ENCODE results near the gene DCAF7. TPM values are rescaled to one million over a fixed set of nuclear protein-coding genes. Genes with fewer than 3 reads are reported as not detected.

Gene DCAF7
- polyA plus RNA-seq, 2 donors, result 9.1 to 16.0 TPM

DNA sequence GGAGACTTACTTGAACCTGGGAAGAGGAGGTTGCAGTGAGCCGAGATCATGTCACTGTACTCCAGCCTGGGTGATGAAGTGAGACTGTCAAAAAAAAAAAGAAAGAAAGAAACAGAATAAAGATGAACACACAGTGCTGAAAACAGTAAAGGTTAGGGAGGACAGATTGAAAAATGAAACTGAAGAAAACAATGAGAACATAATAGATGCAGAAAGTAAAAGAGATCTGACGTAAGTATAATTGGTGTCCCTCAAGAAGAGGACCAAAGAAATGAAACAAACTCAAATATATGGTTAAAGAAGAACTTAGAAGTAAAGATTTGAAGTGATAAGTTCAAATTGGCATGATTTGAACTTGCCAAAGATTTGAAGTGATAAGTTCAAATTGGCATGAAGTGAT lies 7.1 kb downstream of the DCAF7 start:
- Histone ChIP-seq H3K4me3 (ENCODE audit: low read depth in 1 of 2, low read length in 2 of 2) (no peak overlapping the region), H3K27ac (ENCODE audit: low read depth in 2 of 2, low read length in 1 of 2) (no peak overlapping the region), H3K4me1 (ENCODE audit: control insufficient read depth in 2 of 2, insufficient read depth in 2 of 2, low read length in 1 of 2) (peaks cover 0 to 2% of the 10 kb centered on the region in 2 donors), H3K36me3 (ENCODE audit: control insufficient read depth in 2 of 2, insufficient read depth in 2 of 2, low read length in 1 of 2) (no peaks in the 10 kb centered on the region), H3K9me3 (ENCODE audit: control insufficient read depth in 2 of 2, insufficient read depth in 1 of 2, low read depth in 1 of 2, low read length in 1 of 2) (no peaks in the 10 kb centered on the region), H3K27me3 (ENCODE audit: control insufficient read depth in 1 of 2, insufficient read depth in 2 of 2, low read length in 2 of 2) (no peaks in the 10 kb centered on the region)
- WGBS, 2 donors, result 95% methylated on average over 2 of the region's 2 CpGs

- H3K27me3 ChIP-seq (ENCODE audit: control insufficient read depth in 1 of 2, insufficient read depth in 2 of 2, low read length in 2 of 2), result no peaks in the 10 kb centered on the region
- no peaks in the 10 kb centered on the region for H3K36me3 ChIP-seq (ENCODE audit: control insufficient read depth in 2 of 2, insufficient read depth in 2 of 2, low read length in 1 of 2)
- no peak overlapping the region for H3K4me3 ChIP-seq (ENCODE audit: low read depth in 1 of 2, low read length in 2 of 2)
- H3K4me1 ChIP-seq (ENCODE audit: control insufficient read depth in 2 of 2, insufficient read depth in 2 of 2, low read length in 1 of 2), result no peaks in the 10 kb centered on the region
- H3K27ac ChIP-seq (ENCODE audit: low read depth in 2 of 2, low read length in 1 of 2), result no peak overlapping the region
- 95 to 96% methylated on average over 3 of the region's 3 CpGs for WGBS, 2 donors
- no peaks in the 10 kb centered on the region for H3K9me3 ChIP-seq (ENCODE audit: control insufficient read depth in 2 of 2, insufficient read depth in 1 of 2, low read depth in 1 of 2, low read length in 1 of 2)
Measured at GRCh38 chr17:63558441-63558840, 8.2 kb downstream of the DCAF7 start.

GRCh38 chr17:63561819-63562218 lies 11.5 kb downstream of the DCAF7 start:
- no peak overlapping the region for H3K27ac ChIP-seq (ENCODE audit: low read depth in 2 of 2, low read length in 1 of 2)
- H3K27me3 ChIP-seq (ENCODE audit: control insufficient read depth in 1 of 2, insufficient read depth in 2 of 2, low read length in 2 of 2), result no peaks in the 10 kb centered on the region
- H3K4me3 ChIP-seq (ENCODE audit: low read depth in 1 of 2, low read length in 2 of 2), result no peak overlapping the region
- H3K4me1 ChIP-seq (ENCODE audit: control insufficient read depth in 2 of 2, insufficient read depth in 2 of 2, low read length in 1 of 2), result no peaks in the 10 kb centered on the region
- H3K9me3 ChIP-seq (ENCODE audit: control insufficient read depth in 2 of 2, insufficient read depth in 1 of 2, low read depth in 1 of 2, low read length in 1 of 2), result no peaks in the 10 kb centered on the region
- no peaks in the 10 kb centered on the region for H3K36me3 ChIP-seq (ENCODE audit: control insufficient read depth in 2 of 2, insufficient read depth in 2 of 2, low read length in 1 of 2)

DNA sequence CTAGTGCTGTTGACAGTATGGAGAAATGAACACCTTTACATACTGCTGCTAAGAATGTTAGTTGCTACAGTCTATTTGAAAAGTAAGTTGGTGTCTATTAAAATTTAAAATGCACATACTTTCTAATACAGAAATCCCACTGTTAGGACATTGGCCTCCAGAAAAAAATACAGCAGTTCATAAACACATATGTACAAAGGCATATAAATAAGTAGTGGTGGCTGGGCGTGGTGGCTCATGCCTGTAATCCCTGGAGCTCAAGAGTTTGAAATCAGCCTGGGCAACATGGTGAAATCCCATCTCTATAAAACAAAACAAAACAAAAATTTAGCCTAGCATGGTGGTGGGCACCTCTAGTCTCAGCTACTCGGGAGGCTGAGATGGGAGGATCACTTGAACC lies 13.1 kb downstream of the DCAF7 start:
- Histone ChIP-seq H3K36me3 (ENCODE audit: control insufficient read depth in 2 of 2, insufficient read depth in 2 of 2, low read length in 1 of 2) (no peaks in the 10 kb centered on the region), H3K9me3 (ENCODE audit: control insufficient read depth in 2 of 2, insufficient read depth in 1 of 2, low read depth in 1 of 2, low read length in 1 of 2) (no peaks in the 10 kb centered on the region), H3K27ac (ENCODE audit: low read depth in 2 of 2, low read length in 1 of 2) (no peak overlapping the region), H3K4me3 (ENCODE audit: low read depth in 1 of 2, low read length in 2 of 2) (no peak overlapping the region), H3K27me3 (ENCODE audit: control insufficient read depth in 1 of 2, insufficient read depth in 2 of 2, low read length in 2 of 2) (no peaks in the 10 kb centered on the region), H3K4me1 (ENCODE audit: control insufficient read depth in 2 of 2, insufficient read depth in 2 of 2, low read length in 1 of 2) (no peaks in the 10 kb centered on the region)
- 98 to 99% methylated on average over 2 of the region's 2 CpGs for WGBS, 2 donors

- H3K36me3 ChIP-seq (ENCODE audit: control insufficient read depth in 2 of 2, insufficient read depth in 2 of 2, low read length in 1 of 2), result no peaks in the 10 kb centered on the region
- H3K4me1 ChIP-seq (ENCODE audit: control insufficient read depth in 2 of 2, insufficient read depth in 2 of 2, low read length in 1 of 2), result no peaks in the 10 kb centered on the region
- no peak overlapping the region for H3K27ac ChIP-seq (ENCODE audit: low read depth in 2 of 2, low read length in 1 of 2)
- no peak overlapping the region for H3K4me3 ChIP-seq (ENCODE audit: low read depth in 1 of 2, low read length in 2 of 2)
- WGBS, 2 donors, result 98 to 99% methylated on average over 5 of the region's 5 CpGs
- no peaks in the 10 kb centered on the region for H3K27me3 ChIP-seq (ENCODE audit: control insufficient read depth in 1 of 2, insufficient read depth in 2 of 2, low read length in 2 of 2)
- no peaks in the 10 kb centered on the region for H3K9me3 ChIP-seq (ENCODE audit: control insufficient read depth in 2 of 2, insufficient read depth in 1 of 2, low read depth in 1 of 2, low read length in 1 of 2)
Measured at GRCh38 chr17:63564562-63564961, 14.3 kb downstream of the DCAF7 start.

DNA sequence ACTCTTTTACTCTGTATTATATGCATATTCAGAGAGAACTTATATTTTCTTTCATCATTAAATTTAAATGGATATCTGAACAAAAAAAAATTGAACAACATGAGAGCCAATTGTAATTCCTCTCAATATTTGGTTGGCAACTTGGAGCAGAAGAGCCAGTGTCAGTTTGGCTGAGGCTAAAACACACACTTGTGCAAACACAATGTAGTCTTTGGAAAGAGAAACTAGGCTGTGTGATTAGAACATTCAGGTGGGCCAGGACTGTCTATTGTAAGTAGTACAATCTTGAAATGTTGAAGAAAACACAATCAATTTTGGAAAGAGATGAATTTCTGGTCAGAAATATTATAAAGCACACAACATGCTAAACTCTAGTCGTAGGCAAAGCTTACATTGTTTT lies 17.0 kb downstream of the DCAF7 start:
- 92 to 95% methylated on average over 1 of the region's 1 CpG for WGBS, 2 donors
- H3K36me3 ChIP-seq (ENCODE audit: control insufficient read depth in 2 of 2, insufficient read depth in 2 of 2, low read length in 1 of 2), result peaks cover 0 to 2% of the 10 kb centered on the region in 2 donors
- H3K9me3 ChIP-seq (ENCODE audit: control insufficient read depth in 2 of 2, insufficient read depth in 1 of 2, low read depth in 1 of 2, low read length in 1 of 2), result no peaks in the 10 kb centered on the region
- H3K4me1 ChIP-seq (ENCODE audit: control insufficient read depth in 2 of 2, insufficient read depth in 2 of 2, low read length in 1 of 2), result no peaks in the 10 kb centered on the region
- no peak overlapping the region for H3K27ac ChIP-seq (ENCODE audit: low read depth in 2 of 2, low read length in 1 of 2)
- no peaks in the 10 kb centered on the region for H3K27me3 ChIP-seq (ENCODE audit: control insufficient read depth in 1 of 2, insufficient read depth in 2 of 2, low read length in 2 of 2)
- H3K4me3 ChIP-seq (ENCODE audit: low read depth in 1 of 2, low read length in 2 of 2), result no peak overlapping the region

DNA sequence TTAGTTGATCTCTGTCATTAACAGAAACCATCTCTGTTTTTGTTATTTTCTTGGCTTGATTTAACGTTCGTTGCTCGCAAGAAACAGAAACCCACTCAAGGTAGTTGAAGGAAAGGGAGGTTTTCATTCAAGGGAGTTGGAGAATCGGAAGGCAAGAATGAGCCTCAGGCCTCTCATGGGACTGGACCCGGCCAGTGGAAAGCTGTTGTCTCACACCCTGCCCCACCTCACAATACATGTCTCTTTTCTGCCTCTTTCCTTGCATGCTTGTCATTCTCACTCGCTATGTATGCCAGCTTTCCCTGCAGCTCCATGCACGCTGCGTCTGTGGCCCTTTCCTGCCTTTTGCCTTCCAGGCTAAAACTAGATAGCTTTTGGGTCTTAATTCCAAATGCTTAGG lies 18.3 kb downstream of the DCAF7 start:
- Histone ChIP-seq H3K36me3 (ENCODE audit: control insufficient read depth in 2 of 2, insufficient read depth in 2 of 2, low read length in 1 of 2) (peaks cover 0 to 2% of the 10 kb centered on the region in 2 donors), H3K27me3 (ENCODE audit: control insufficient read depth in 1 of 2, insufficient read depth in 2 of 2, low read length in 2 of 2) (no peaks in the 10 kb centered on the region), H3K4me1 (ENCODE audit: control insufficient read depth in 2 of 2, insufficient read depth in 2 of 2, low read length in 1 of 2) (no peaks in the 10 kb centered on the region), H3K27ac (ENCODE audit: low read depth in 2 of 2, low read length in 1 of 2) (no peak overlapping the region), H3K4me3 (ENCODE audit: low read depth in 1 of 2, low read length in 2 of 2) (no peak overlapping the region), H3K9me3 (ENCODE audit: control insufficient read depth in 2 of 2, insufficient read depth in 1 of 2, low read depth in 1 of 2, low read length in 1 of 2) (no peaks in the 10 kb centered on the region)
- WGBS, 2 donors, result 77 to 86% methylated on average over 8 of the region's 8 CpGs

- 82 to 86% methylated on average over 1 of the region's 1 CpG for WGBS, 2 donors
- H3K4me1 ChIP-seq (ENCODE audit: control insufficient read depth in 2 of 2, insufficient read depth in 2 of 2, low read length in 1 of 2), result no peaks in the 10 kb centered on the region
- H3K27ac ChIP-seq (ENCODE audit: low read depth in 2 of 2, low read length in 1 of 2), result no peak overlapping the region
- H3K27me3 ChIP-seq (ENCODE audit: control insufficient read depth in 1 of 2, insufficient read depth in 2 of 2, low read length in 2 of 2), result no peaks in the 10 kb centered on the region
- H3K9me3 ChIP-seq (ENCODE audit: control insufficient read depth in 2 of 2, insufficient read depth in 1 of 2, low read depth in 1 of 2, low read length in 1 of 2), result no peaks in the 10 kb centered on the region
- no peak overlapping the region for H3K4me3 ChIP-seq (ENCODE audit: low read depth in 1 of 2, low read length in 2 of 2)
- peaks cover 0 to 2% of the 10 kb centered on the region in 2 donors for H3K36me3 ChIP-seq (ENCODE audit: control insufficient read depth in 2 of 2, insufficient read depth in 2 of 2, low read length in 1 of 2)
Measured at GRCh38 chr17:63571632-63572310, 21.5 kb downstream of the DCAF7 start.

GRCh38 chr17:63573634-63574033 lies 23.4 kb downstream of the DCAF7 start:
- no peak overlapping the region for H3K27ac ChIP-seq (ENCODE audit: low read depth in 2 of 2, low read length in 1 of 2)
- H3K4me3 ChIP-seq (ENCODE audit: low read depth in 1 of 2, low read length in 2 of 2), result no peak overlapping the region
- peaks cover 0 to 4% of the 10 kb centered on the region in 2 donors for H3K36me3 ChIP-seq (ENCODE audit: control insufficient read depth in 2 of 2, insufficient read depth in 2 of 2, low read length in 1 of 2)
- WGBS, 2 donors, result 85 to 94% methylated on average over 5 of the region's 5 CpGs
- H3K4me1 ChIP-seq (ENCODE audit: control insufficient read depth in 2 of 2, insufficient read depth in 2 of 2, low read length in 1 of 2), result no peaks in the 10 kb centered on the region
- H3K27me3 ChIP-seq (ENCODE audit: control insufficient read depth in 1 of 2, insufficient read depth in 2 of 2, low read length in 2 of 2), result no peaks in the 10 kb centered on the region
- no peaks in the 10 kb centered on the region for H3K9me3 ChIP-seq (ENCODE audit: control insufficient read depth in 2 of 2, insufficient read depth in 1 of 2, low read depth in 1 of 2, low read length in 1 of 2)

GRCh38 chr17:63578027-63578768 lies 27.9 kb downstream of the DCAF7 start:
- no peaks in the 10 kb centered on the region for H3K27me3 ChIP-seq (ENCODE audit: control insufficient read depth in 1 of 2, insufficient read depth in 2 of 2, low read length in 2 of 2)
- H3K4me3 ChIP-seq (ENCODE audit: low read depth in 1 of 2, low read length in 2 of 2), result no peak overlapping the region
- H3K9me3 ChIP-seq (ENCODE audit: control insufficient read depth in 2 of 2, insufficient read depth in 1 of 2, low read depth in 1 of 2, low read length in 1 of 2), result no peaks in the 10 kb centered on the region
- WGBS, 2 donors, result 85 to 88% methylated on average over 7 of the region's 7 CpGs
- no peaks in the 10 kb centered on the region for H3K4me1 ChIP-seq (ENCODE audit: control insufficient read depth in 2 of 2, insufficient read depth in 2 of 2, low read length in 1 of 2)
- H3K27ac ChIP-seq (ENCODE audit: low read depth in 2 of 2, low read length in 1 of 2), result no peak overlapping the region
- H3K36me3 ChIP-seq (ENCODE audit: control insufficient read depth in 2 of 2, insufficient read depth in 2 of 2, low read length in 1 of 2), result peaks cover 11 to 17% of the 10 kb centered on the region in 2 donors

Measured in esophagus (tissue), 2 donors.